Measurements from ENCODE around the gene SPDEF. TPM values are rescaled to one million over a fixed set of nuclear protein-coding genes. Genes with fewer than 3 reads are reported as not detected.
A peak's percentile ranks its signal among the peaks of the same experiment; 100 is the strongest.

The SPDEF gene
- total RNA-seq, 1 donor from 2014 or later: not detected

DNA sequence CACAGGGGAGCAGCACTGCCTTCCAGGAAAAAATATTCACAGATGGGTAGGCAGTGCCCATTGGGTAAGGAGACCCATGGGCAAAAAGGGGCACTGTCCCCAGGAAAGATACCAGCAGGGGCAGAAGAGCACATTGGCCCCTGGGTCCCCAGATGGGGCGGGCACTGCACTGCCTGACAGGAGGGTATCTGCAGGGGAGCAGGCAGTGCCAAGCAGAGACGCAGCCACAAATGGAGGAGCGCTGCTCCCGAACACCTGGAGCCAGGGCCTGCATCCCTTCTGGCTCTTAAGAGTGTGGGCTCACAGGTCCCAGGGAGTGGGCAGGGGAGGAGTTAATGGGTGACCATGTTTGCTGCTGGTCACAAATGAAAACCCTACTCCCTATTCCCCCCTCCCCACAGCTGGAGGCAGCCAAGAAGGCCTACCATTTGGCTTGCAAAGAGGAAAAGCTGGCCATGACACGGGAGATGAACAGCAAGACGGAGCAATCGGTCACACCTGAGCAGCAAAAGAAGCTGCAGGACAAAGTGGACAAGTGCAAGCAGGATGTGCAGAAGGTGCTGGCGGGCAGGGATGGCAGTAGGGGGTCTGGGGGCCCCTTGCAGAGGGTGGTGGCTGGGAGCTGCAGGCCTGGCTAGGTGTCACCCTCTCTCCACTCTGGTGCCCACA lies 27.0 kb downstream of the SPDEF start:
- no peak for DNase-seq (ENCODE audit: low read depth, low spot score)

GRCh38 chr6:34527751-34528670 lies 28.1 kb downstream of the SPDEF start:
- no peak for DNase-seq (ENCODE audit: low read depth, low spot score)

- peak; percentile 69 for DNase-seq (ENCODE audit: low read depth, low spot score)
These were observed 29.0 kb downstream of the SPDEF start for GRCh38 chr6:34526992-34527728.

GRCh38 chr6:34526241-34526972 lies 29.7 kb downstream of the SPDEF start:
- DNase-seq (ENCODE audit: low read depth, low spot score): no peak

- DNase-seq (ENCODE audit: low read depth, low spot score): no peak
These were observed 30.5 kb downstream of the SPDEF start for GRCh38 chr6:34525431-34526175.

- no peak for DNase-seq (ENCODE audit: low read depth, low spot score)
These were observed 31.2 kb downstream of the SPDEF start for GRCh38 chr6:34524971-34525370.

- DNase-seq (ENCODE audit: low read depth, low spot score): no peak
These were observed 31.6 kb downstream of the SPDEF start for GRCh38 chr6:34524499-34524898.

DNA sequence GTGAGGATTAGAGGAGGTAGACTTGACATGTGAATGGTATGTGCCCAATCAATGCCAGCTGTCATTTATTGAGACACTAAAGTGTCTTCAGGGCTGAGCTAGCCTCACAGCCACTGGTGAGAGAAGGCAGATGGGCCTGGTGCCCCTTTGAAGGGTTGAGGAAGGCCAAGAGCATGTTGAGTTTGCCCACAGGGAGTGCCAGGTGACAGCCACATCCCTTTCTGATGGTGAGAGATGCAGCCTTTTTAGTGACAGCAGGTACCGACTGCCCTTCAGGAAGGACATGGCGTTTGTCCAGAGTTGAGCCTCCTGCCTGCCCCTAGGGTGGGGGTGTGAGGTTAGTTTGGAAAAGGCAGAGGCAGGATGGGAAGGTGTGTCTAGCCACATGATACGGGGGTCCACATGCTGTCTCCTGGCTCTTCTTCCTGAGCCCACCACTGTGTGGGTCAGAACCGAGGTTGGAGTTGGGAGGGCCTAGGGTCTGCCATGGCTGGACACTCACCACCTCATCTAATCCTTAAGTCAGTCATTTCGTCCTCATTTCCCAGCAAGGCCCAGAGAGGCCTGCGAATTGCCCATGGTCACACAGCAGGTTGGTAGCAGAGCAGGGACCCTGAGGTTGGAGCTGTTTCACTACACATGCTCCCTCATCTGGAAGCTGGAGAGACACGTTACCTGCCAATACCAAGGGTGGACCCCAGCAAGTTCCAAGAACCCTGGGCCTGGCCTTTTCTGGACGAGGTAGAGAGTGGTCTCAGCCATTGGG lies 32.5 kb downstream of the SPDEF start:
- no peak for DNase-seq (ENCODE audit: low read depth, low spot score)

GRCh38 chr6:34522761-34523160 lies 33.4 kb downstream of the SPDEF start:
- no peak for DNase-seq (ENCODE audit: low read depth, low spot score)

DNA sequence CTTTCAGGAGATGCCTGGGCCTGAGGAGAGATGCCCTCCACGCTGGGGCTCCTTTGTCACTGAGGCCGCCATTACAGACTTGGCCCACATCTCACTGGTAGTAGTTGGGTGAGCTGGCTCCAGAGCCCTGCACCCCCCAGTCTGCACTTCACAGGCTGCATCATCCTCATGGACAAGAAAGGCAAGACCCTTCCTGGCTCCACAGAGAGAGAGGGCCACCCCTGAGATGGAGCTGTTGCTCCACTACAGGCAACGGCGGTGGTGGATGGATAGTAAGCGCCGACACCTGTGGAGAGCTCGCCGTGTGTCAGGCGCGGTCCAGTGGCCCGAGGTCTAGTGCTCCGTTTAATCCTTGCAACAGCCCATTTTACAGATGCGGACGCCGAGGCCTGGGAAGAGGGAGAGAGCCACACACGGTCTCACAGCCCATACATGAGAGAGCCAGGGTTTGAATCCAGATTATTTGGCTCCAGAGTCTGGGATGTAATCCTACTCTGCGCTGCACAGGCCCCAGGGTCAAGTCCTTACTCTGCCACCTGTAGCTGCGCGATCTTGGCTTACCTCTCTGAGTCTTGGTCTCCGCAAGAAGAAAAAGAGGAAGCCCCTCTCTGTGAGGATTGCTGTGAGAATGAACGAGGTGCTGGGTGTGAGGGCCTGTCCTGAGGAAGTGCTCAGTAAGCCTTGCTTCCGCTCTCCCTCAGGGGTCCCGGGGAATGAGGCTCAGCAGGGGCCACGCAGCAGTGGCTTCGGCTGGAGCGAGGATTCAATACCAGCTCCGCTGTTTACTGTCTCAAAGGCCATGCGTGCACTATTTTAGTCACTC lies 34.5 kb downstream of the SPDEF start:
- no peak for DNase-seq (ENCODE audit: low read depth, low spot score)

DNA sequence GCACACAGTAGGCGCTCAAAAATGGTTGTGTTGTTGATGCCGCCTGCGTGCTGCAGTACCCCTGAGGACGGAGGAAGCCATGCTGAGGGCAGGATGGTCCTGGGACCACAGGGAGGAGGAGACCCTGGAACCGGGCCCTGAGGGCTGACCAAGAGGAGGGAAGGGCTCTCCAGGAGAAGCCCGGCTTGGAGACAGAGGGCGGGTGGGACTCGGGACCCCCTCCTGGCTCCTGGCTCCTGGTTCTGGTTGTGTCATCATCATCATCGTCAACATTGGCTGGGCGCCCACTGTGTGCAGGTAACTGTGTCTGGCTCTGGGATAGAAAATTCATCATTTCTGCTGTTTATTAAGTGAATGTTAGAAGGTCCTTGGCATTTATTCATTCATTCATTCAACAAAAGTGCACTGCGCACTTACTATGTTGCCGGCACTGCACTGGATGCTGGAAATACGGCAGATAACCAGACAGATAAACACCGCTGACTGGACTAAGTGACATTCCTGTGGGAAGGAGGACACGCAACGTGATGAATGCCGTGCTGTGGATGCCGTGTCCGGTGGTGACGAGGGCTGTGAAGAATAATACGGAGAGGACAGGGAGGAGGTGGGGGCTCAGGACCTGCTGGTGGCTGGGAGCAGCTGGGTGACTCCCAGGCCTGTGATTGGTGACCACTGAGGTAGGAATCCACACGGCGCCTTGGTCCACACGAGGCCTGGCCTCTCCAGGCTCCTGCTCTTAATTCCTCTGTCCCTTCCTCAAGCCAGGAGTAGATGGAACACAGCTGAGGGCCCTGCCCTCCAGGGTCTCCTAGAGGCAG lies 35.3 kb downstream of the SPDEF start:
- no peak for DNase-seq (ENCODE audit: low read depth, low spot score)

DNA sequence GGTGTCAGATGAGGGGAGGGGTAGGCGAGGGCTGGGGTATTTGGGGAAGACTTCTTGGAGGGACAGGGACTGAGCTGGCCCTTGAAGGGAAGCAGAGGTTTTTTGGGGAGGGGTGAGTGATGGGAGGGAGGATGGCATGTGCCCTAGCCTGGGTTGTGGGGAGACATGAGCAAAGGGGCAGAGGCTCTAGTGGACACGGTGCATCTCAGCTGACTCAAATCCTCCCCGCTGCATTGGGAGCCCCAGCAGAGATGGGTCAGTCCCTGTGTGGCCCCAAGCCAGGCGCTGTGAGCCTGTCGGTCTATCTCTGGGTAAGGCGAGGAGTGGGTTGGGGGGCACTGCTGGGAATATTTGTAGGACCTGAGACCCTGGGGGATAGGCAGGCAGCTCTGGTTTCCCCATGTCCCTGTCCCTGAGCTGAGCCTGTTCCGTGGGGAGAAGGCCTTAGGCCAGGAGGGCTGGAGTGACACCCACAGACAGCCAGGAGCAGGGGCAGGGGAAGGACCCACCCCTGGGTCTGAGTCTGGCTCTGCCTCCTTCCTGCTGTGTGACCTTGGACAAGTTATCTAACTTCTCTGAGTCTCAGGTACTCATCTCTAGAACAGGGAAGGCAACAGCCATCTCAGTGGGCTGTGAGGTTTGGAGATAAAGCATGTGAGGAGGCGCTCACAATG lies 36.0 kb downstream of the SPDEF start:
- DNase-seq (ENCODE audit: low read depth, low spot score): no peak

- no peak for DNase-seq (ENCODE audit: low read depth, low spot score)
These were observed 37.3 kb downstream of the SPDEF start for GRCh38 chr6:34518669-34519365.

DNA sequence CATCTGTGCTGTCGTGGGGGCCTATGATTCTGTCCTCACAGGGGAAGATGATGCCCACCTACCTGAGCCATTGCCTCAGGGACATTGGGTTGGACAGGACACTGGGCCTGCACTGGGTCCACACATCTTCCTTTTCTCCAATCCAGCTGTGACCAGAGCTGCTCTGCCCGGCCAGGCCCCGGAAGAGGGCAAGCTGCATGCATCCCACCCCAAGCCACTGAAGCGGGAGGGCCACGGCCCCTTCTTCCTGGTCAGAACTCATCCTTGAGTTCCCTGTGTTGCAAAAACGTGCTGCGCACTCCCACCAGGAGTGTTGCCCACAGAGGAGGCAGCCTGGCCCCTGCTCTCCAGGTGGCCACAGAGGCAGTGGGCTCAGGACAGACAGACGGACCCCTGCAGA lies 38.2 kb downstream of the SPDEF start:
- no peak for DNase-seq (ENCODE audit: low read depth, low spot score)

GRCh38 chr6:34517461-34517881 lies 38.7 kb downstream of the SPDEF start:
- DNase-seq (ENCODE audit: low read depth, low spot score): no peak

- DNase-seq (ENCODE audit: low read depth, low spot score): no peak
These were observed 39.5 kb downstream of the SPDEF start for GRCh38 chr6:34516391-34517324.

All from pulmonary artery endothelial cell (primary cell).